GM12801 (cell line): Measurements from ENCODE around the gene LGR4.

ENCODE experiments used
- TF ChIP-seq, protein P1 (sequence below): IDR thresholded peaks from one replicate; pipeline ENCODE4 v1.5.1; 2011; ENCODE audit warnings: control low read depth; ENCODE audit not compliant: insufficient read length; ENCODE audit errors: extremely low read depth

The LGR4 gene, protein sequence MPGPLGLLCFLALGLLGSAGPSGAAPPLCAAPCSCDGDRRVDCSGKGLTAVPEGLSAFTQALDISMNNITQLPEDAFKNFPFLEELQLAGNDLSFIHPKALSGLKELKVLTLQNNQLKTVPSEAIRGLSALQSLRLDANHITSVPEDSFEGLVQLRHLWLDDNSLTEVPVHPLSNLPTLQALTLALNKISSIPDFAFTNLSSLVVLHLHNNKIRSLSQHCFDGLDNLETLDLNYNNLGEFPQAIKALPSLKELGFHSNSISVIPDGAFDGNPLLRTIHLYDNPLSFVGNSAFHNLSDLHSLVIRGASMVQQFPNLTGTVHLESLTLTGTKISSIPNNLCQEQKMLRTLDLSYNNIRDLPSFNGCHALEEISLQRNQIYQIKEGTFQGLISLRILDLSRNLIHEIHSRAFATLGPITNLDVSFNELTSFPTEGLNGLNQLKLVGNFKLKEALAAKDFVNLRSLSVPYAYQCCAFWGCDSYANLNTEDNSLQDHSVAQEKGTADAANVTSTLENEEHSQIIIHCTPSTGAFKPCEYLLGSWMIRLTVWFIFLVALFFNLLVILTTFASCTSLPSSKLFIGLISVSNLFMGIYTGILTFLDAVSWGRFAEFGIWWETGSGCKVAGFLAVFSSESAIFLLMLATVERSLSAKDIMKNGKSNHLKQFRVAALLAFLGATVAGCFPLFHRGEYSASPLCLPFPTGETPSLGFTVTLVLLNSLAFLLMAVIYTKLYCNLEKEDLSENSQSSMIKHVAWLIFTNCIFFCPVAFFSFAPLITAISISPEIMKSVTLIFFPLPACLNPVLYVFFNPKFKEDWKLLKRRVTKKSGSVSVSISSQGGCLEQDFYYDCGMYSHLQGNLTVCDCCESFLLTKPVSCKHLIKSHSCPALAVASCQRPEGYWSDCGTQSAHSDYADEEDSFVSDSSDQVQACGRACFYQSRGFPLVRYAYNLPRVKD

DNA sequence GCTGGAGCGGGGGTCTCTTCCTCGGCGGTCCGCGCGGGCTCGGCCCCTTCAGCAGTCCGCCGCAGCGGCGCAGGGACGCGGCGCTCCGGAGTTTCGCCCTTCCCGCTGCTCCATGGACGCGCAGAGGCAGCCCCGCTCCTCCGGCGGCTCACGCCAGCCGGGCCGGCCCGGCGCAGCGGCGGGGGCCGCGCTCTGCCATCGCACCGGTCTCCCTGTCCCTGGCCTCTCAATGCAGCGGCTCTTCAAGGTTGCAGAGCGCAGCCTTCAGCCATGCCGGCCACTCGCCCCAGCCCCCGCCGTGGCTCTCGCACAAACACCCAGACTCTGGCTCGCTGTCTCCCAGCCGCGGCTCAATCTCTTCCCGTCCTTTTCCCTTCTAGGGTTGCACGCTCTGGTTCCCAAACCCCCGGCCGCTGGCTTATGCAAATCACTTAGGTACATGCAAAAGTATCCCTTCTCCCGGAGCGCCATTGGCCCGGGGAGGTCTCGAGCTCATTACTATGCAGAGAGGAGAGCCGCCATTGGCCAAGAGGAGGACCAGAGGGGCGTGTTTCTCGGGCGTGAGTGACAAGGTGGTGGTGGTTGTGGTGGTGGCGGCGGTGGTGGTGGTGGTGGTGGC is at the start of gene LGR4:
TSS of gene LGR4 (minus strand) at position 393 of the 619 bp plus-strand sequence. CDS start 488 bp downstream, outside the sequence.
- TF ChIP-seq, protein P1, sequence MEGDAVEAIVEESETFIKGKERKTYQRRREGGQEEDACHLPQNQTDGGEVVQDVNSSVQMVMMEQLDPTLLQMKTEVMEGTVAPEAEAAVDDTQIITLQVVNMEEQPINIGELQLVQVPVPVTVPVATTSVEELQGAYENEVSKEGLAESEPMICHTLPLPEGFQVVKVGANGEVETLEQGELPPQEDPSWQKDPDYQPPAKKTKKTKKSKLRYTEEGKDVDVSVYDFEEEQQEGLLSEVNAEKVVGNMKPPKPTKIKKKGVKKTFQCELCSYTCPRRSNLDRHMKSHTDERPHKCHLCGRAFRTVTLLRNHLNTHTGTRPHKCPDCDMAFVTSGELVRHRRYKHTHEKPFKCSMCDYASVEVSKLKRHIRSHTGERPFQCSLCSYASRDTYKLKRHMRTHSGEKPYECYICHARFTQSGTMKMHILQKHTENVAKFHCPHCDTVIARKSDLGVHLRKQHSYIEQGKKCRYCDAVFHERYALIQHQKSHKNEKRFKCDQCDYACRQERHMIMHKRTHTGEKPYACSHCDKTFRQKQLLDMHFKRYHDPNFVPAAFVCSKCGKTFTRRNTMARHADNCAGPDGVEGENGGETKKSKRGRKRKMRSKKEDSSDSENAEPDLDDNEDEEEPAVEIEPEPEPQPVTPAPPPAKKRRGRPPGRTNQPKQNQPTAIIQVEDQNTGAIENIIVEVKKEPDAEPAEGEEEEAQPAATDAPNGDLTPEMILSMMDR: no peak

DNA sequence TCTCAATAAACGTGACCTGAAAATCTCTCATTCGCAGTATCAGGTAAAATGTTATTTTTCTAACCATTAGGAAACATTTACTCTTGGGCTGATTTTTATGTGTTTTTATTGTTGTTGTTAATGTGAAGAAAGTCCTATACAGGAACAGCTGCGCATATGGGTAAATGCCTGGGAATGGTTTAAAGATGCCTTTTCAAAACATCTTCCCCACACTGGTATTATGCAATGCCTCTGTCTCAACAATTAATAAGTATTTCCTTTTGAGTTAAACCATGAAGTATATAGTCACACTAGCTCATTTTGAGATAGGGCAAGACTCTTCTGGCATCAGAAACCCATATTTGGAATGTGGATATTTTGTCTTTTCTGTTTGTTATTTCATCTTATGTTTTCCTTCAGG is 47.6 kb upstream of the LGR4 start:
- TF ChIP-seq, protein P1: no peak

DNA sequence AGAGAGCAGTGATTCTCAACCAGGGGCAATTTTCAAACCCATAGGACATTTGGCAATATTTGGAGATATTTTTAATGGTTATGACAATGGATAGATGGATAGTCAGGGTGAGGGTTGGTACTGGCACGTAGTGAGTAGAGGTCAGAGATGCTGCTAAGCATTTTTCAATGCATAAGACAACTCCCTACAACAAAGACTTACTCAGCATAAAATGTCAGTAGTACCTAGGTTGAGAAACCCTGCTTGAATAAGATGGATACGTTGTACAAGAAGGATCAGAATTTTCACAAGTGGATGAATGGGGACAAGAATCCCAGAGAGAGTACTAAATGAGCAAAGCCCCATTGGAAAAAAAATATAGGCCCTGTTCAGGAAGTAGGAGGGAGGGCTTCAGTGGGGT is 45.9 kb upstream of the LGR4 start:
- TF ChIP-seq, protein P1: no peak

DNA sequence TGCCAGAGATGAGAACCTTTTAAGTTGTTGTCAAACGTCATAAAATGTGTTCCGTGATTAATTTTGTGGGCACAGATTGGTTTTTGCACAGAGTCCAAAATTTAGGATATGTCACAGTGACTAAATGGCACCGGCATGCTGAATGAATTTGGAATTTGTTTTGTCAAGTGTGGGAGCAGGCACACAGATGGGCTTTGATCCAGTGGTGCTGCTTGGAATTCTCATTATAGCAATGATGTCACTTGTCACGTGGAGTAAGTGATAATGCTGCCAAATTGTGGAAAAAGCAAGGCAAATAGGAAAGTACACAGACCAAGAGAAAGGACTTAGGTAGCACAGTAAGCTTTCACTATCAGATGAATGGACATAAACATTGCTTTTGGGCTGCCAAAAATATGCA is 42.0 kb upstream of the LGR4 start:
- TF ChIP-seq, protein P1: no peak

DNA sequence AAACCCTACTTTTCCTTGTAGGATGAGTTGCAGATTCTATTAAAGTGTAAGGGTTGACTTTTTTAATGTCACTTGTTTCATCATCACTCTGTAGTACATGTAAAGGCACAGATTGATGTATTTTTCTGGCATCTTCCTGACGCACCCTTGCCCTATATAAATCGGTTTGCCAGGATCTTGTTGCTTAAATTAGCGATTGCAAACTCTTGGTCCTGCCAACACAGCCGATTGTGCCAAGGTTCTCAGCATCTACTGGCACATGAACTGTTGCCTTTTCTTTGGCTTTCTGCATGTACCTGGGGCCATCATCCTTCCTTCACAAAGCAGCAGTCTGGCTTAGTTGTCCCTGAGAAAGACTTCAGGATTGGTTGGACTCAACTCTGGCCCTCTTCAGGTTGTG is 41.5 kb upstream of the LGR4 start:
- TF ChIP-seq, protein P1: no peak

DNA sequence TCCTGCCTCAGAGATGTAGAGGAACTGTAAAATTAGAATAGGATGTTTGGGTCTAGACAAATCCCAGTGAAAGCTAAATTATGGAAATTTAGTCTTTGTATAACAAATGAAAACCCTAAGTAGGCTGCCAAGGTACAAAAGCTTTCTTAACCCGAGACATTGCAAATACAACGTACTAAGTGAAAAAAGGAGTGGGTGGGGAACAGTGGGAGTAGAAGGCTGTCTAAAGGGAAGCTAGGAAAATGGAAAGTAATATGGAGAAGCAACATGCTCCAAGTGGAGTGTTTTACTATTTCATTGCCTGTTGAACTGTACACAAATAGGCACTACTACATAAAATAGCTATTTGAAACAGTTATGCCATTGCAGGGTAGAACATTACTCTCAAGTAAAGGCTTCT is 40.8 kb upstream of the LGR4 start:
- TF ChIP-seq, protein P1: no peak

DNA sequence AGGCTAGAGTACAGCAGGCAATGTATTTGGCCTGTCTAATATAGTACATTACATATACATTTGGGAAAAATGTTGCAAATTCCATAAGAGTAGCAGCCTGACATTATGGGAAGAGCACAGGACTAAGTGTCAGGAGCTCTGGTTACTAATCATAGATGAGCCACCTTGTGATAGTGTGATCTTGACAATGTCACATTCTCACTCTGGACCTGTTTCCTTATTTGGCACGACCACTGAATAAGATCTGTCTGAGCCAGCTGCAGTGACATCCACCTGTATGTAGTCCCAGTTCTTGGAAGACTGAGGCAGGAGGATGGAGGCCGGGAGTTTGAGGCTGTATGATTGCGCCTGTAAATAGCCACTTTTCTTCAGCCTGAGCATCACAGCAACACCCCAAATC is 39.6 kb upstream of the LGR4 start:
- TF ChIP-seq, protein P1: no peak
